DOHH2 (cell line): ENCODE results near the gene ADAP2.
A peak's percentile ranks its signal among the peaks of the same experiment; 100 is the strongest.

Experiments
- H3F3A ChIP-seq: fragments of 200-600 bp; sonication (generic), shearing (Covaris generic); 2 replicates; pipeline ENCODE4 v1.6.0; 2016; ENCODE audit warnings: antibody characterized with exemption, mild to moderate bottlenecking; ENCODE audit not compliant: control insufficient read depth, insufficient read depth
- H3K27ac ChIP-seq: fragments of 200-600 bp; sonication (generic); 2 replicates; pipeline ENCODE4 v1.5.1; 2014; ENCODE audit warnings: low read depth, mild to moderate bottlenecking, low read length, moderate library complexity
- H3K27me3 ChIP-seq: fragments of 200-600 bp; sonication (generic); 2 replicates; pipeline ENCODE4 v1.6.1; 2014; ENCODE audit warnings: mild to moderate bottlenecking, low read length, mixed read lengths; ENCODE audit not compliant: control insufficient read depth
- H3K36me3 ChIP-seq: fragments of 200-600 bp; sonication (generic); 2 replicates; pipeline ENCODE4 v1.6.1; 2014; ENCODE audit warnings: mild to moderate bottlenecking, low read length, moderate library complexity, mixed read lengths; ENCODE audit not compliant: control insufficient read depth
- H3K4me1 ChIP-seq: fragments of 200-600 bp; sonication (generic); 2 replicates; pipeline ENCODE4 v1.6.1; 2014; ENCODE audit warnings: mild to moderate bottlenecking, low read length, mixed read lengths; ENCODE audit not compliant: control insufficient read depth
- H3K4me2 ChIP-seq: fragments of 200-600 bp; sonication (generic); 2 replicates; pipeline ENCODE4 v1.6.0; 2014; ENCODE audit warnings: mild to moderate bottlenecking, low read length, moderate library complexity
- H3K4me3 ChIP-seq: fragments of 200-600 bp; sonication (generic); 2 replicates; pipeline ENCODE4 v1.5.1; 2014; ENCODE audit warnings: mild to moderate bottlenecking, low read length, mixed read lengths
- H3K79me2 ChIP-seq: fragments of 200-600 bp; sonication (generic); 2 replicates; pipeline ENCODE4 v1.6.1; 2014; ENCODE audit warnings: mild to moderate bottlenecking, low read length, mixed read lengths; ENCODE audit not compliant: control insufficient read depth
- H3K9me2 ChIP-seq: fragments of 200-600 bp; sonication (generic); replicated peaks from 2 replicates; pipeline ENCODE4 v1.6.1; 2014; ENCODE audit warnings: mild to moderate bottlenecking, low read length, mixed read lengths; ENCODE audit not compliant: control insufficient read depth
- H3K9me3 ChIP-seq: fragments of 200-600 bp; sonication (generic); 2 replicates; pipeline ENCODE4 v1.6.1; 2014; ENCODE audit warnings: antibody characterized with exemption, low read length, mixed read lengths; ENCODE audit not compliant: control insufficient read depth, insufficient read depth
- H4K20me1 ChIP-seq: fragments of 200-600 bp; sonication (generic); 2 replicates; pipeline ENCODE4 v1.6.0; 2014; ENCODE audit warnings: low read depth, mild to moderate bottlenecking, antibody characterized with exemption, low read length, moderate library complexity; ENCODE audit not compliant: control insufficient read depth, insufficient read depth
- EZH2phosphoT487 ChIP-seq: fragments of 200-600 bp; sonication (generic); IDR thresholded peaks from 2 replicates; pipeline ENCODE4 v1.6.1; 2017; ENCODE audit warnings: borderline replicate concordance, mild to moderate bottlenecking, antibody characterized with exemption, low read length, moderate library complexity, mixed read lengths
- TF ChIP-seq, protein P1 (sequence below): fragments of 200-600 bp; sonication (generic); IDR thresholded peaks from one replicate; pipeline ENCODE4 v1.5.1; 2014; ENCODE audit warnings: antibody characterized with exemption, mild to moderate bottlenecking, low read depth, low read length; ENCODE audit not compliant: poor library complexity, severe bottlenecking

ADAP2 gene

DNA sequence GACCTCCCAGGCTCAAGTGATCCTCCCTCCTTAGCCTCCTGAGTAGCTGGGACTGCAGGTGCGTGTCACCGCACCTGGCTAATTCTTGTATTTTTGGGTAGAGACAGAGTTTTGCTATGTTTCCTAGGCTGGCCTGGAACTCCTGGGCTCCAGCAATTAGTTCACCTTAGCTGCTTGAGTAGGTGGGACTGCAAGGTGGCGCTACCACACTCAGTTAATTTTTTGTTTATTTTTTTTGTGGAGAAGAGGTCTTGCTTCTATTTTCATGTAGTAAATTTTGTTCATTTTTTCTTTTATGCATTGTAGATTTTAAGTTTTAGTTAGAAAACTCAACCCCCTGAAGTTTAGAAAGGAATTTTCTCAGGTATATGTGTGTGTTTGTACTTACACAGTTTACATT lies 70.8 kb downstream of the ADAP2 start:
- no peaks in the 10 kb centered on the region for H3K79me2 ChIP-seq
- H3K27ac ChIP-seq: no peak overlapping the region
- H4K20me1 ChIP-seq: no peaks in the 10 kb centered on the region
- no peaks in the 10 kb centered on the region for H3K9me2 ChIP-seq
- no peaks in the 10 kb centered on the region for H3K27me3 ChIP-seq
- H3K9me3 ChIP-seq: no peaks in the 10 kb centered on the region
- TF ChIP-seq EZH2phosphoT487: no peak
- TF ChIP-seq, protein P1, sequence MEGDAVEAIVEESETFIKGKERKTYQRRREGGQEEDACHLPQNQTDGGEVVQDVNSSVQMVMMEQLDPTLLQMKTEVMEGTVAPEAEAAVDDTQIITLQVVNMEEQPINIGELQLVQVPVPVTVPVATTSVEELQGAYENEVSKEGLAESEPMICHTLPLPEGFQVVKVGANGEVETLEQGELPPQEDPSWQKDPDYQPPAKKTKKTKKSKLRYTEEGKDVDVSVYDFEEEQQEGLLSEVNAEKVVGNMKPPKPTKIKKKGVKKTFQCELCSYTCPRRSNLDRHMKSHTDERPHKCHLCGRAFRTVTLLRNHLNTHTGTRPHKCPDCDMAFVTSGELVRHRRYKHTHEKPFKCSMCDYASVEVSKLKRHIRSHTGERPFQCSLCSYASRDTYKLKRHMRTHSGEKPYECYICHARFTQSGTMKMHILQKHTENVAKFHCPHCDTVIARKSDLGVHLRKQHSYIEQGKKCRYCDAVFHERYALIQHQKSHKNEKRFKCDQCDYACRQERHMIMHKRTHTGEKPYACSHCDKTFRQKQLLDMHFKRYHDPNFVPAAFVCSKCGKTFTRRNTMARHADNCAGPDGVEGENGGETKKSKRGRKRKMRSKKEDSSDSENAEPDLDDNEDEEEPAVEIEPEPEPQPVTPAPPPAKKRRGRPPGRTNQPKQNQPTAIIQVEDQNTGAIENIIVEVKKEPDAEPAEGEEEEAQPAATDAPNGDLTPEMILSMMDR: peak; percentile 36
- no peak overlapping the region for H3K4me3 ChIP-seq
- peaks cover 46% of the 10 kb centered on the region for H3K36me3 ChIP-seq
- no peaks in the 10 kb centered on the region for H3K4me1 ChIP-seq
- no peak overlapping the region for H3K4me2 ChIP-seq
- H3F3A ChIP-seq: no peaks in the 10 kb centered on the region

DNA sequence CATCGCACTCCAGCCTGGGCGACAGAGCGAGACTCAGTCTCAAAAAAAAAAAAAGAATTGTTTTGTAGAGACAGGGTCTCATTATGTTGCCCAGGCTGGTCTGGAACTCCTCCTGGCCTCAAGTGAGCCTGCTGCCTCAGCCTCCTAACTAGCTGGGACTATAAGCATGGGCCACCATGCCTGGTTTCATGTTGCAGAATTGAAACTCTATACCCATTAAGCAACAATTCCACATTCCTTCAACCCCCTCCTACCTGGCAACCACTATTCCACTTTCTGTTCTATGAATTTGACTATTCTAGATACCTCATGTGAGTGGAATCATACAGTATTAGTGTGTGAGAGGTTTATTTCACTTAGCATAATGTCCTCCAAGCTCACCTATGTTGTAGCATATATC lies 73.6 kb downstream of the ADAP2 start:
- no peak for TF ChIP-seq EZH2phosphoT487
- H3K4me3 ChIP-seq: no peak overlapping the region
- H3K4me2 ChIP-seq: no peak overlapping the region
- H3F3A ChIP-seq: peaks cover 4% of the 10 kb centered on the region; the same call in 1 of the 2 replicates
- H4K20me1 ChIP-seq: no peaks in the 10 kb centered on the region
- H3K27me3 ChIP-seq: no peaks in the 10 kb centered on the region
- no peak overlapping the region for H3K27ac ChIP-seq
- H3K79me2 ChIP-seq: no peaks in the 10 kb centered on the region
- H3K36me3 ChIP-seq: peaks cover 61% of the 10 kb centered on the region
- H3K9me3 ChIP-seq: no peaks in the 10 kb centered on the region
- H3K4me1 ChIP-seq: no peaks in the 10 kb centered on the region
- no peaks in the 10 kb centered on the region for H3K9me2 ChIP-seq

DNA sequence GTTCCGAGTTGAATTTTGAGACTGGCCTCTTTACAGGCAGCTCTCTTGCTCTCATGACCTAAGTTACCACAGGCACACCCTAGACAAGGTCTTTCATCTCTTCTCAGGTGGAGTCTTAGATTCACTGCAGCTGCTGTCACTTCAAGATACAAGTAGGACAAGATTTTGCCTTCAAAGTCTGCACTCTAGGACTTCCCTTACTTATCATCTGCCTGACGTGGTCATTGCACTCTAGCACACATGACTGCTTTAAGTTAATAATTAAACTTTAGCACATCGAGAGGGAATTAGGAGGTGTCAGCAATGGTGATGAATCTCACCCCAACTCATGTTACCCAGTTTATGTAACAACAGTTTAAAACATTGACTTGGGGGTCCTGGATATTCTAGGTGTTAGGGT lies 74.7 kb downstream of the ADAP2 start:
- Histone ChIP-seq H3K9me2 (no peaks in the 10 kb centered on the region), H3K4me1 (no peaks in the 10 kb centered on the region), H4K20me1 (no peaks in the 10 kb centered on the region), H3K9me3 (no peaks in the 10 kb centered on the region), H3K36me3 (peaks cover 57% of the 10 kb centered on the region), H3K27ac (no peak overlapping the region), H3K4me3 (no peak overlapping the region), H3K27me3 (no peaks in the 10 kb centered on the region), H3K79me2 (no peaks in the 10 kb centered on the region), H3F3A (peaks cover 5% of the 10 kb centered on the region; the same call in 1 of the 2 replicates), H3K4me2 (no peak overlapping the region)
- TF ChIP-seq EZH2phosphoT487: no peak
- TF ChIP-seq, protein P1: no peak

DNA sequence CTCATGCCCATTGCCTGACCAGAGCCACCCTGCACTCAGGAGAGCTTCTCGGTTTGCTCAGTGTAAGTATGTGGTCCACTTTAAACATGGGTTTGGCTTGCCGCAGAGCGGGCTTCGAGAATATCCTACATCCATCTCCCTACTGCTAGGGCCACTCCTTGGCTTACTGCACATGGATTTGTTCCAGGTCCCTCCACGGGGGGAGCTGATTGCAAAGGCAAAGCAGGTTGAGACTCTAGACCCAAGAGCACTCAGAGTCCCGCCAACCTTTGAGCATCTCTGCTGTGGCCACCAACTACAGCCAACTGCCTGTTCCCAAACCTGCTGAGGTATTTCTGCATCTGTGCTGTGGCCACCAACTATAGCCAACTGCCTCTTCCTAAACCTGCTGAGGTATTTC lies 75.5 kb downstream of the ADAP2 start:
- no peaks in the 10 kb centered on the region for H3K79me2 ChIP-seq
- peaks cover 60% of the 10 kb centered on the region for H3K36me3 ChIP-seq
- no peaks in the 10 kb centered on the region for H4K20me1 ChIP-seq
- H3K4me3 ChIP-seq: no peak overlapping the region
- no peaks in the 10 kb centered on the region for H3K27me3 ChIP-seq
- no peak overlapping the region for H3K4me2 ChIP-seq
- H3K27ac ChIP-seq: no peak overlapping the region
- peaks cover 6% of the 10 kb centered on the region; the same call in 1 of the 2 replicates for H3F3A ChIP-seq
- H3K9me3 ChIP-seq: no peaks in the 10 kb centered on the region
- H3K9me2 ChIP-seq: no peaks in the 10 kb centered on the region
- TF ChIP-seq EZH2phosphoT487: no peak
- TF ChIP-seq, protein P1: no peak
- no peaks in the 10 kb centered on the region for H3K4me1 ChIP-seq
